SW480 (cell line): Measurements from ENCODE around the gene HRH4.

Experiments
- DNase-seq: peaks from one replicate; pipeline ENCODE4 v3.0.0-alpha.2; 2016; ENCODE audit warnings: low spot score

The HRH4 gene

GRCh38 chr18:24466771-24467170 lies 6.3 kb downstream of the HRH4 start:
- no peak for DNase-seq

DNA sequence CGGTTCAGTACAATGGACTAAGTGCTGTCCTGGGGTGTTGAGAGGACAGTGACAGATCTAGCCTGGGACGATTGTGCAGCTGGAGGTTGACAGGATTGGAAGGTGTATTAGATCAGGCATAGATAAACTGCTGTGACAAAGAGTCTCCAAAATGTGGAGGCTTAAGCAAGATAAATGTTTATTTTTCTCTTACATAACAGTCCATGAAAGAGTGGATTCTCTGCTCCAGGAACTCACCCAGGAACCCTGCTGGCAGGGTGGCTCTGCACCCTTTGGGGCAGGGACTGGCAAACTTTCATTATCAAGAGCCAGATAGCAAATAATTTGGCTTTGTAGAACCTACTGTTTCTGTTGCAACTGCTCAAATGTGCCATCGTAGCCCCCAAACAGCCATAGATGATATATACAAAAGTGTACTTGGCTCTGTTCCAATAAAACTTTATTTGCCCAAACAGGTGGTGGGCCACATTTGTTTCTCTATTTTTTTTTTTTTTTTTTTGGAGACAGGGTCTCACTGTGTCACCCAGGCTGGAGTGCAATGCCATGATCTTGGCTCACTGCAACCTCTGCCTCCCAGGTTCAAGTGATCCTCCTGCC lies 9.7 kb downstream of the HRH4 start:
- no peak for DNase-seq

GRCh38 chr18:24470805-24471204 lies 10.4 kb downstream of the HRH4 start:
- no peak for DNase-seq

- no peak for DNase-seq
These were observed 12.2 kb downstream of the HRH4 start for GRCh38 chr18:24472591-24472990.

DNA sequence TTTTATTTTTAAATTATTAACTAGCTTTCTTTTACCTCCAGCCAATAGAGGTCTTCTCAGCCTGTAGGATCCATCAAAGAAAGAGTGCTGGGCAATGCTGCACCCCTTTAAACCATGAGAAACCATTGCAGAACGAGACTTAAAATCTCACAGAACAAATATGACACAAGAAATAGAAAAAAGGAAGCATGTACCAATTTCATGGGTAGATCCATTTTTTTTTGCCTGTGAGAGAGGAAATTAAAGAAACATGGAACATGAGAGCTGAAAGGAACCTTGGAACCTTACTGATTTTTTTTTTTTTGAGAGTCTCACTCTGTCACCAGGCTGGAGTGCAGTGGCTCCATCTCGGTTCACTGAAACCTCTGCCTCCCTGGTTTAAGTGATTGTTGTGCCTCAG lies 14.0 kb downstream of the HRH4 start:
- DNase-seq: no peak

DNA sequence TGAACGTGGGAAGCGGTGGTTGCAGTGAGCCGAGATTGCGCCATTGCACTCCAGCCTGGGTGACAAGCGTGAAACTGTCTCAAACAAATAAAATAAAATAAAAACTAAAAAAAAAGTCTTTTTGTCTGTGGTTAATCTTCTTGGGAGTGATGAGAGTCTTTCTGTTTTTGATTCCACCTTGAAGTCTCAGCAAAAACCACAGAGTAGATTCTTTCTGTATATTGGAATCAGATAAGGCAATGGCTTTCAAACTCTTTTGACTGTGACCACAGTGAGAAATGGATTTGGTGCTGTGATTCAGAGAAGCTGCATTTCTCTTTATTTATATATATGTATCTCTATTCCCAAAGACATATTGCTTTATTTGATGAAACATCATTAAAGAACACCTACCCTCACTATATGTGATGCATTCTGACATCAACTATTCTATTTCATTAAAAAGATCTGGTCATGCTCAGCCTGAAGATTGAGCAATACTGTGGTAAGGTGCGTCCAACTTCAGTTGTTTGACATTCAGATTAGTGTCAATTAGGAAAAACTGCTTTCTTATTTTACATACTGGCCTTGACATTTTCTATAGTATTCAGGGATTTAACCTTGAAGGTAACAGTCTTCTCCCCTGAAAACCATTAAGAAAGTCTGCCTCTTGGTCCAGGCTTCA lies 15.6 kb downstream of the HRH4 start:
- no peak for DNase-seq

DNA sequence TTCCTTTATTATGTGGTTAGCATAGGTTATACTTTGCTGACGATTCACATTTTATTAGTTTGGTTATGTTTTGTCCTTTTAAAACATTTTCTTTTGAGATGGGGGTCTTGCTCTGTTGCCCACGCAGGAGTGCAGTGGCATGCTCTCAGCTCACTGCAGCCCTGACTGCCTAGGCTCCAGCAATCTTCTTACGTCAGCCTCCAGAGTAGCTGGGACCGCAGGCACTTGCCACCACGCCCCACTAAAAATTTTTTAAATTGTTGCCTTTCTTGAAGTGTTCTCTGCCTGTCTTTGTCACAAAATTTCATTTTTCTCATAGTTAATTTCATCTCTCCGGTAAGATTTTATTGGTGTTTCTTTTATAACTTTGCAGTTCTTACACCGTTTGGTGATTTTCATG lies 18.9 kb downstream of the HRH4 start:
- no peak for DNase-seq

DNA sequence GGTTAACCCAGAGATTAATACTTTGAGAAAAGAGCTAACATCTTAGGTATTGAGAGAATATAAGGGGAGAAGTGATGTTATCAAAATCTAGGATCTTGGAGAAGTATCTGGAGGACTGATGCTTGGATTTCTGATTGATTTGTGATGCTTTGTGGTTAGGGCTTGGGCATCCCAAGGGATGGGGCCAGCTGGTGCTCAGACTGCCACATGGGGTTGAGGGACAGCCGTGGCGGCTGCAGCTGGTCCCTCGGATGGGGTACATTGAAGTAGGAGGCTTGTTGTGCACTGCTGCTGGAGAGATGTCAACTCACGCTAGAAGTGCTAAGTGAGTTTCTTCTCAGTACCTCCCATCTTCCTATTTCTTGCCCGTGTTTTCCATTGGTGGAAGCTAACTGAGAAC lies 22.4 kb downstream of the HRH4 start:
- DNase-seq: no peak

DNA sequence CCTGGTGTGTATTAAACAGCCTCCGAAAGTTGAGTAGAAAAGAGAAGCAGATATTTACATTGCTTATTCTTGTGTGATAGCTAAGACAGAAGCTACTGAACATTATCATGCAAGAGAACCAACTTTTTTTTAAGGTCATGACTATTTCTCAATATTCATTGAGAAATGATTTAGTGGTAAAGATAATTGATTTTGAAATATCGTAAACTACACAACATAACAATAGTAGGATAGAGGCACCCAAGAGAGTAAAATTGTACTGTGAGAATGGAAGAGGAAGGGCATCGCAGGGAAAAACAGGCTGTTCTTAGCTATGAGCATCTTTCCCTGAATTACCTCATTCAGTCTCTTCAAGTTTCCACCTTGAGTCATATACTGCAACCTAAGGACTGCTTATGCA lies 25.2 kb downstream of the HRH4 start:
- DNase-seq: no peak

- no peak for DNase-seq
These were observed 26.2 kb downstream of the HRH4 start for GRCh38 chr18:24486684-24487083.

GRCh38 chr18:24488824-24489493 lies 28.5 kb downstream of the HRH4 start:
- DNase-seq: peak; percentile 34

GRCh38 chr18:24490539-24490938 lies 30.1 kb downstream of the HRH4 start:
- no peak for DNase-seq

DNA sequence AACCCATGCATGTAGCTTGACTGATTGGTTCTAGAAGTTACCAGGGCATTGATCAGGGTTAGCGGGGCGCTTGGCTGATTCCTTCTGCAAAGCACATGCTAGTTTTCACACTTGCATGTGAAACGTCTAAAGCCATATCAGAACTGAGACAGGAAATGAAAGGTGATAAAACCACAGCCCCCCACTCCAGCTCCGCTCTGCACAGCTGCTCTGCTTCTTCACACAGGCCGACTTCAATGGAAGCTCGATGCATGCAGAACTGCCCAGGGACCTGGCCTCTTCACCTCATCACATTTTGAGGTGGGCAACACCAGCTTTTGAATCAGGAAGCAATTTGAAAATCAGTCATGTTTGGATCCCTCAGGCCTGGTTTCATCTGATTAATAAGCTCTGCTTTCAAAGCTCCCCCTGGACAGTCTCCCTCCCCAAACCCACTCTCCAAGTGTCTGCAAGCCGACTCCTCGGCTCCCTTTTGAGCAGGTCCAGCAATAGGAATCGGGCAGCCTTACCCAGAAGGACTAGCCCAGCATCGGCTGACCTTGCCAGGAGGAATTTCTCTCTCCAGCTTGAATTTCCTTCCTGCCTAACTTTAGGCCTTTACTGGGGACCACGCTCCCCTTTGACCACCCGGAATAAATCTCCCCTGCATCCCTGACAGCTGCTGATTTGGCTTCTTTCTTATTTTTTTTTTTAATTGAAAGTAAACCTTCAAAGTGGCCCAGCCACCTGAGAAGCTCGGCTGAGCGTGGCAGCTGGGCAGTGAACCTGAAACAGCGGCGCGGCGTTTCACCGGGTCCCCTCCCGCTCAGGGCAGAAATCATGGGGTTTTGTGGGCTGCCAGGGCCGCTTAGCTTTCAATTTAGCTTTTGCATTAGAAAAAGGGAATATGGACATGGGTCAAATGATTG lies 31.7 kb downstream of the HRH4 start:
- no peak for DNase-seq

GRCh38 chr18:24494586-24494985 lies 34.1 kb downstream of the HRH4 start:
- DNase-seq: no peak

DNA sequence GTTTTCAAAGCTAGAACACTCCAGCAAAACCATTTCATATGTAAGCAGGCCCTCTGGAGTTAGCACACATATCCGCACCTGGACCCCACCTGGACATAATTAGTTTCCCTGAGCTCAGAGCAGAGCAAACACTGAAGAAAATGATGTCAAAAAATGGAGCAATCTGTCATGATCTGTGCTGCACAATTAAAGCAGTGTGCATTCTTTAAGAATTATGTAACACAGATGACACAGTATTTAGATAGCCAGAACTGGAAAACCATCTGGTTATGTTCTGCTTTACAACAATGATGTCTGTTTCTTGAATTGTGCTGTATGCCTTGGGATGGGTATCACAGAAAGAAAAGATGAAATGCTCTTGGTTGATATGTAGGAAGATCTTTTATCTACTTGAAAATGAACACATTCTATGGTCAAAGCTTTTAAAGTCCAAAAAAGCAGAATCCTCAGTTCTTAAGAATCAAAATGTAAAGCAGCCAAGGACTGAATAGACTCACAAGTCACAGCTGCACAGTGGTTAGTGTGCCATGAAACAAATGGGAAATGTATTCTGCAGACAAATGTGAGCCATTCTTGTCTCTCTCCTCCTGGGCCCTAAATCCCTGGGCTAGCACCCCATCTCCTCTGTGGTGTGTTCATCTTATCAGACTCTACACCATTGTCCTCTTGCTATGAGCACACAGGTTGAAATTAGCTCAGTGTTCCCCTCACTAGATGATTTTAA lies 36.8 kb downstream of the HRH4 start:
- DNase-seq: no peak

- DNase-seq: no peak
These were observed 39.4 kb downstream of the HRH4 start for GRCh38 chr18:24499814-24500213.

- no peak for DNase-seq
These were observed 39.8 kb downstream of the HRH4 start for GRCh38 chr18:24500217-24500616.

DNA sequence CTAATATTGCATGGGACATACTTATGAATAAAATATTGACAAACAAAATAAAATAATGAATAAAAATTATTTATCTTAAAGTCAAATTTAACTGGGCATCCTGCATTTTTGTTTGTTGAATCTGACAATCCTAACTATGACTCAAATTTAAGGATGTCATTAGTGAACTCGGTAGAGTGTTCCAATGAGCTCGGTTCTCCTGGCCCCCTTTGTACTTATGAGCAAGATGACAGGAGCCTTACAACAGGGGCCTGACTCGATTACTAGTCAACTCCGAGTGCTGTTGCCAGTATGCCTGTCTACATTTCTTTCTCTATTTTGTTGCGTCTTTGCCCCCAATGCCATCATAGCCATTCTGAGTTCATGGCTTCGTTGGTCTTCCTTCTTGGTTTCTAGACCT lies 40.3 kb downstream of the HRH4 start:
- no peak for DNase-seq

DNA sequence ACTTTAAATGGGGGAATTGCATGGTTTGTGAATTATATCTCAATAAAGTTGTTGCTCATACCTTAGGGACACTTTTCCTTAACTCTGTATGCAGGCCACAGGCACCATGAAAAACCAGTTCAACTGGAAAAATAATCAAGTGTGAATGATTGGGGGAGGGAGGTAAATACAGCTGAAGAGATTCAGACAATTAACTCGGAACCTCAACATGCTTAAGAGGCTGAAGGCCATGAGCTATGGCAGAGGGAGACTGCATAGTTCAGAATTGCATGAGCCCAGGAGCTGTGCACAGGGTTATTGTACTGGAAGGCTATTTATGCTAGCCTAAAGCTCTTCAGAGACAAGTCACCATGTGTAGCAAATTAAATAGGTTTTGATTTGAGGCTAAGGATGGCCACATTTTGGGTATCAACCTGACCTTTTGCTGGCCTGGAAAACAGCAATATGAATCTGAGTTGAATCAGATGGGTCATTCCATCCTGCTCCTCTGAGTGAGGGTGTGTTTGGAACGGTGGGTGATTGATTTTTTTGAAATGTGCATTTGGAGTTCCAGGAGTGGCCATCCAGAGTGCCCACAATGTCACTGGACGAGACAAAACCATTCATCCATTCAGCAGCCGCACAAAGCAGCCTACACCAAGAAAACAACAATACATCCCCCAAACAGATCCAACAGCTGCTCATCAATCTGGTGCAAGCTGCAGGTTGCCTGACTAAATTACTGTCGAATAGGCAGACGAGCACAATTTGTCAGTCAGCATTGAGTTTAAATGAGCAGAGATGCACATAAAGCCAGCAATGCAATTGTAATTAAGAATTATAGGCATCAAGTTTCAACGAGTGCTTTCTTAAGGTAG lies 42.5 kb downstream of the HRH4 start:
- no peak for DNase-seq

DNA sequence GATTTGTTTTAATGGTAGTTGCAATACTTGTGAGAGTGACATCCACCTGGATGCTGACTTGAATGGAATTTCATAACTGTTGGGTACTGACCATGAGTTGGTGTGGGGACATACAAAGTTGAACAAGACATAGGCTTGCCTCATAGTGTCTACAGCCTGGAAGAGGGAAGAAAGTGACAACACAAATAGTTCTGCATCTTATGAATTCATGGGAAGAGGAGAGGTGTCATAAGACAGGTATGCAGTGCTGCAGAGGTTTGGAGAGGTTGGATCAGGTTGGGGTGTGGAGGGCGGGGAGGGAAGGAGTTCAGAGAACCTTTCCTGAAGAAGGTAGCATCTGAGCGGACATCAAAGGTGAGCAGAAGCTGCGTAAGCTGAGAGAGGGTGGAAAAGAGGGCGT lies 44.0 kb downstream of the HRH4 start:
- DNase-seq: no peak

DNA sequence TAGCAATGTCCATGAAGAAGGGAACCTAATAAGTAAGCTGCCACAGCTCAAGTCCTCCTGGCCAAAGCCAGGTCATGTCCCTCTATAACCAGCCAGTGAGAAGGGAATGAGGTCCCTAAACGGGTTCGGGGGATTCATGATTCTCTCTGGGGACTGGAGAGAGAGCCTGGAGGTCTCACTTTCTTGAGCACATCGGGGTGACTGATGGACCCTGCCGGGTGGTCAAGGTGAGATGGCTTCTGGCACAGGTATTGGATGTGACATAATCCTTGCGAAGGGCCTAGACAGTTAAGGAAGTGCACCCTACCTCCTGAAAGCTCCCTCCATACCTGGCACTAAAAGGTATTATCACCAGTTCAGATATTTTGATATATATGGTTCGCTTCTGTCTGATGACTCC lies 45.7 kb downstream of the HRH4 start:
- DNase-seq: no peak
